ENCODE results near the gene PBX3. TPM values are rescaled to one million over a fixed set of nuclear protein-coding genes. Genes with fewer than 3 reads are reported as not detected.
A peak's percentile ranks its signal among the peaks of the same experiment; 100 is the strongest.

Gene PBX3
- total RNA-seq, 3 donors from 2014 or later (not counting 1 experiment from before 2014, with no cell fraction given) = 42.1 to 46.9 (median 44.6) TPM

DNA sequence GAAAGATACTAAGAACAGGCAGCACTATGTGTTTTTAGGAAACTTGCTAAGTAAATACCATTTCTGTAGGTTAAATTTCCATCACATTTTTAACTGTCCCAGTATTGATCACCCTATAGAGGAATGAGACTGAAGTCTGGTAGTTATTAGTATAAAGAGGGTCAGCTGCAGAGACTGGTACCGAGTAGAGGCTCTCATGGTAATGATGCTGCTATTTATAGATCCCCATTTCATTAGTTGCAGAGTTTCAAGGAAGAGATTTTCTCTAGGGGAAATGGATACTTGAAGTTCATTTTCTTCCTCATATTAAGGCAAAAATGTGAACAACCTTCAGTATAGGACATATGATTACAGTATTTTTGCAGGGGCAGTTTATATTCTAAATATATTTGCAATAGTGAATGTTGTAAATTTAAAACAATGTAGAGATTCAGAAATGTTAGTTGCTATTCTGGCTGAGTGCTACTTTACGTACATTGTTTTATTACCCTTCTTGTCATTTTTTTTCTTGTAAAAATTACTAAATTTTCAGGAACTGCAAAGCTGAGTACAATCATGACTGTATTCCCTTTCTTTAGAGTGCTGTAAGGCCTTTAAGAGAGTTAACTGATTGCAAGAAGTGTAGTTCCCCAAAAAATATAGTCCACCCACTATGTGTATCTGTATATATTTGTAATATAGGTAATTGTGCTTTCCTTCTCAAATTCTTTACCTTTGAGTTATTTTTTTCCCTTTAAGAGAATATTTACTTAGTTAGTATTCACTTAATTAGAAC, 14.7 kb downstream of the PBX3 start:
- intact Hi-C loops (cut with micrococcal nuclease) = no loop called here
- Histone ChIP-seq H3K36me3 (ENCODE audit: control insufficient read depth, insufficient read depth, low read length) (no peaks in the 10 kb centered on the region), H3K4me1 (ENCODE audit: control insufficient read depth, insufficient read depth, low read length) (peaks cover 10% of the 10 kb centered on the region), H3K4me3 (ENCODE audit: low read length) (no peak overlapping the region), H3K9me3 (ENCODE audit: control insufficient read depth, insufficient read depth, low read length) (no peaks in the 10 kb centered on the region), H3K27me3 (ENCODE audit: control insufficient read depth, insufficient read depth, low read length) (no peaks in the 10 kb centered on the region), H3K27ac (ENCODE audit: low read length) (no peak overlapping the region)
- ATAC-seq (no peak), DNase-seq (no peak)
- no peak overlapping the region for H3K27ac Mint-ChIP-seq
- H3K36me3 Mint-ChIP-seq = no peaks in the 10 kb centered on the region
- H3K4me3 Mint-ChIP-seq = no peak overlapping the region
- peaks cover 26 to 28% of the 10 kb centered on the region in 2 donors for H3K4me1 Mint-ChIP-seq
- WGBS (ENCODE audit: insufficient coverage) = 29% methylated on average over 1 of the region's 2 CpGs
- H3K9me3 Mint-ChIP-seq = no peaks in the 10 kb centered on the region
- no peaks in the 10 kb centered on the region for H3K27me3 Mint-ChIP-seq (ENCODE audit: low read depth in 2 of 2)
- TF ChIP-seq, protein P1, sequence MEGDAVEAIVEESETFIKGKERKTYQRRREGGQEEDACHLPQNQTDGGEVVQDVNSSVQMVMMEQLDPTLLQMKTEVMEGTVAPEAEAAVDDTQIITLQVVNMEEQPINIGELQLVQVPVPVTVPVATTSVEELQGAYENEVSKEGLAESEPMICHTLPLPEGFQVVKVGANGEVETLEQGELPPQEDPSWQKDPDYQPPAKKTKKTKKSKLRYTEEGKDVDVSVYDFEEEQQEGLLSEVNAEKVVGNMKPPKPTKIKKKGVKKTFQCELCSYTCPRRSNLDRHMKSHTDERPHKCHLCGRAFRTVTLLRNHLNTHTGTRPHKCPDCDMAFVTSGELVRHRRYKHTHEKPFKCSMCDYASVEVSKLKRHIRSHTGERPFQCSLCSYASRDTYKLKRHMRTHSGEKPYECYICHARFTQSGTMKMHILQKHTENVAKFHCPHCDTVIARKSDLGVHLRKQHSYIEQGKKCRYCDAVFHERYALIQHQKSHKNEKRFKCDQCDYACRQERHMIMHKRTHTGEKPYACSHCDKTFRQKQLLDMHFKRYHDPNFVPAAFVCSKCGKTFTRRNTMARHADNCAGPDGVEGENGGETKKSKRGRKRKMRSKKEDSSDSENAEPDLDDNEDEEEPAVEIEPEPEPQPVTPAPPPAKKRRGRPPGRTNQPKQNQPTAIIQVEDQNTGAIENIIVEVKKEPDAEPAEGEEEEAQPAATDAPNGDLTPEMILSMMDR (IDR thresholded peaks at IDR 0.05) = no peak

DNA sequence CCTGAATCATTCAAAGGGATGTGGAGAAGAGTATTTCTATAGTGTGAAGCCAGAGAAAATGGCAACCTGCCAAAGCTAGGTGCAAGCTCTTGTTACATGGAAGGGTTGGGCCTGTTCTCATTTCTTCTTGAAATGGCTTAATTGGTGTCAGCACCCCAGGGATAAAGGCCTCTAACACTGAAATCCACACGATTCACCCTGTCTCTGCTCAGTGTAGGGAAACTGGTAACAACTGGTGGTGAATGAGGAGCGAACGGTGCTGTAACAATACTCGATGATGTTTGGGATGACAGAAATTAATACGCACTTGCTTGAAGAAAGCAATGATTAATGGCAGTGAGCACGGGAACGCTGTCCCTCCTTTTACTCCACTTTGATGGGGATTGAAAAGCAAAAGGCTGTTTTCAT, 16.2 kb downstream of the PBX3 start:
- Histone ChIP-seq H3K36me3 (ENCODE audit: control insufficient read depth, insufficient read depth, low read length) (no peaks in the 10 kb centered on the region), H3K4me1 (ENCODE audit: control insufficient read depth, insufficient read depth, low read length) (peaks cover 10% of the 10 kb centered on the region), H3K27ac (ENCODE audit: low read length) (no peak overlapping the region), H3K4me3 (ENCODE audit: low read length) (no peak overlapping the region), H3K27me3 (ENCODE audit: control insufficient read depth, insufficient read depth, low read length) (no peaks in the 10 kb centered on the region), H3K9me3 (ENCODE audit: control insufficient read depth, insufficient read depth, low read length) (no peaks in the 10 kb centered on the region)
- Mint-ChIP-seq H3K27me3 (ENCODE audit: low read depth in 2 of 2) (no peaks in the 10 kb centered on the region), H3K36me3 (no peaks in the 10 kb centered on the region), H3K9me3 (no peaks in the 10 kb centered on the region), H3K4me3 (no peak overlapping the region), H3K27ac (peak overlapping the region in 1 of 2 donors; percentile 57), H3K4me1 (peaks cover 37% of the 10 kb centered on the region in 2 donors)
- TF ChIP-seq, protein P1 (IDR thresholded peaks at IDR 0.05) = no peak
- DNase-seq (no peak), ATAC-seq (peak in 1 of 3 donors; percentile 59)
- intact Hi-C loops (cut with micrococcal nuclease) = no loop called here
- 79% methylated on average over 7 of the region's 7 CpGs for WGBS (ENCODE audit: insufficient coverage)

DNA sequence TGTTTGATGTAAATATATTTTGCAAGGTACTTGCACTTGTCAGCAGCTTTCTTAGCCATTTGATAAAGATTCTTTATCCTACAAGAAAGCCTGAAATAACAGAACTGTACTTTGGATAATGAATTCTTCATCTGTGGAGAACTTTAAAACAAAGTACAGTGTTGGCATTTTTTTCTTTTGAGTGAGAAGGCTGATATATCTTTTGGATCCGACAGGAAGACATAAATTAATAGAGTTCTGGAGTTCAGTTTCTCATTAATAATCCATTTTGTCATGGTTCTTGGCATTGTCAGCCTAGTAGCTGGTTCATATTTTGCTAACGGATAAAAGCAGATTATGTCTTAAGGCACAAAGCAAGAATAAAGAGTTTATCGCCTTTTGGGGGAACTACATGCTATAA, 17.0 kb downstream of the PBX3 start:
- H3K4me1 ChIP-seq (ENCODE audit: control insufficient read depth, insufficient read depth, low read length) = peaks cover 5% of the 10 kb centered on the region
- Mint-ChIP-seq H3K9me3 (no peaks in the 10 kb centered on the region), H3K4me1 (peaks cover 30 to 31% of the 10 kb centered on the region in 2 donors), H3K4me3 (no peak overlapping the region), H3K27ac (no peak overlapping the region), H3K36me3 (no peaks in the 10 kb centered on the region), H3K27me3 (ENCODE audit: low read depth in 2 of 2) (no peaks in the 10 kb centered on the region)
- ATAC-seq = no peak
- intact Hi-C loops (cut with micrococcal nuclease) = no loop called here
- no peak for DNase-seq
- H3K27ac ChIP-seq (ENCODE audit: low read length) = no peak overlapping the region
- no peaks in the 10 kb centered on the region for H3K27me3 ChIP-seq (ENCODE audit: control insufficient read depth, insufficient read depth, low read length)
- no peaks in the 10 kb centered on the region for H3K9me3 ChIP-seq (ENCODE audit: control insufficient read depth, insufficient read depth, low read length)
- no peak overlapping the region for H3K4me3 ChIP-seq (ENCODE audit: low read length)
- TF ChIP-seq, protein P1 (IDR thresholded peaks at IDR 0.05) = no peak
- no peaks in the 10 kb centered on the region for H3K36me3 ChIP-seq (ENCODE audit: control insufficient read depth, insufficient read depth, low read length)
- 100% methylated on average over 2 of the region's 3 CpGs for WGBS (ENCODE audit: insufficient coverage)

Measured in natural killer cell (primary cell).